ENCODE measurements around the gene SEC14L5.

DNA sequence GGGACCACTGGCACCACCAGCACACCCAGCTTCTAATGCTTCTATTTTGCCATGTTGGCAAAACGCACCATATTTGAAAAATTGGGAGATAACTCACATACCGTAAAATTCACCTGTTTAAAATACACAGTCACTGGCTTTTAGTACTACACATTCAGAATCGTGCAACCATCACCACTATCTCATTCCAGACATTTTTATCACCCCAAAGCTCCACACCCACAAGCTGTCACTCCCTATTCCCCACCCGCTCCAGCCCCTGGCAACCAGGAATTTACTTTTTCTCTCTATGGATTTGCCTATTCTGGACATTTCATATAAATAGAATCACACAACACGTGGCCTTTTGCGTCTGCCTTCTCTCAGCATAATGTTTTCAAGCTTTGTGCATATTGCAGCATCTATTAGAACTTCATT is 46.2 kb upstream of the SEC14L5 start:
- TF ChIP-seq, protein P1, sequence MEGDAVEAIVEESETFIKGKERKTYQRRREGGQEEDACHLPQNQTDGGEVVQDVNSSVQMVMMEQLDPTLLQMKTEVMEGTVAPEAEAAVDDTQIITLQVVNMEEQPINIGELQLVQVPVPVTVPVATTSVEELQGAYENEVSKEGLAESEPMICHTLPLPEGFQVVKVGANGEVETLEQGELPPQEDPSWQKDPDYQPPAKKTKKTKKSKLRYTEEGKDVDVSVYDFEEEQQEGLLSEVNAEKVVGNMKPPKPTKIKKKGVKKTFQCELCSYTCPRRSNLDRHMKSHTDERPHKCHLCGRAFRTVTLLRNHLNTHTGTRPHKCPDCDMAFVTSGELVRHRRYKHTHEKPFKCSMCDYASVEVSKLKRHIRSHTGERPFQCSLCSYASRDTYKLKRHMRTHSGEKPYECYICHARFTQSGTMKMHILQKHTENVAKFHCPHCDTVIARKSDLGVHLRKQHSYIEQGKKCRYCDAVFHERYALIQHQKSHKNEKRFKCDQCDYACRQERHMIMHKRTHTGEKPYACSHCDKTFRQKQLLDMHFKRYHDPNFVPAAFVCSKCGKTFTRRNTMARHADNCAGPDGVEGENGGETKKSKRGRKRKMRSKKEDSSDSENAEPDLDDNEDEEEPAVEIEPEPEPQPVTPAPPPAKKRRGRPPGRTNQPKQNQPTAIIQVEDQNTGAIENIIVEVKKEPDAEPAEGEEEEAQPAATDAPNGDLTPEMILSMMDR (IDR thresholded peaks at IDR 0.05), result no peak
- no peak for TF ChIP-seq POLR2A (IDR thresholded peaks at IDR 0.05)
